BLaER1 (cell line): Measurements from ENCODE around the gene TMEM108.

Experiments used
- H3K27ac ChIP-seq: shearing (Covaris generic); formaldehyde crosslinking; 2 replicates; pipeline ENCODE4 v1.8.1; 2022
- H3K27me3 ChIP-seq: shearing (Covaris generic); formaldehyde crosslinking; 2 replicates; pipeline ENCODE4 v1.8.1; 2022
- H3K36me3 ChIP-seq: shearing (Covaris generic); formaldehyde crosslinking; 2 replicates; pipeline ENCODE4 v1.8.1; 2022
- H3K4me1 ChIP-seq: shearing (Covaris generic); formaldehyde crosslinking; 2 replicates; pipeline ENCODE4 v1.8.1; 2022
- H3K4me2 ChIP-seq: shearing (Covaris generic); formaldehyde crosslinking; 2 replicates; pipeline ENCODE4 v1.8.1; 2022
- H3K4me3 ChIP-seq: shearing (Covaris generic); formaldehyde crosslinking; 2 replicates; pipeline ENCODE4 v1.8.1; 2022
- H3K9ac ChIP-seq: shearing (Covaris generic); formaldehyde crosslinking; 2 replicates; pipeline ENCODE4 v1.8.1; 2022
- H3K9me3 ChIP-seq: shearing (Covaris generic); formaldehyde crosslinking; 2 replicates; pipeline ENCODE4 v1.8.1; 2022
- H4K20me1 ChIP-seq: shearing (Covaris generic); formaldehyde crosslinking; 2 replicates; pipeline ENCODE4 v1.8.1; 2022
- Cebpa-rat ChIP-seq: shearing (Covaris generic); IDR thresholded peaks from 2 replicates; pipeline ENCODE4 v1.8.1; 2022

The TMEM108 gene

GRCh38 chr3:133383175-133383574, 345.0 kb downstream of the TMEM108 start:
- no peak for TF ChIP-seq Cebpa-rat
- Histone ChIP-seq H3K4me3 (no peak overlapping the region), H3K9ac (no peak overlapping the region), H3K27ac (no peak overlapping the region), H3K27me3 (no peaks in the 10 kb centered on the region), H3K4me2 (no peak overlapping the region), H4K20me1 (no peaks in the 10 kb centered on the region), H3K9me3 (no peaks in the 10 kb centered on the region), H3K36me3 (no peaks in the 10 kb centered on the region), H3K4me1 (peaks cover 8% of the 10 kb centered on the region; the same call in 1 of the 2 replicates)

- no peak overlapping the region for H3K4me3 ChIP-seq
- no peak for TF ChIP-seq Cebpa-rat
- no peaks in the 10 kb centered on the region for H3K27me3 ChIP-seq
- no peak overlapping the region for H3K27ac ChIP-seq
- no peaks in the 10 kb centered on the region for H4K20me1 ChIP-seq
- peaks cover 14% of the 10 kb centered on the region for H3K4me1 ChIP-seq
- H3K4me2 ChIP-seq, result no peak overlapping the region
- no peak overlapping the region for H3K9ac ChIP-seq
- no peaks in the 10 kb centered on the region for H3K9me3 ChIP-seq
- H3K36me3 ChIP-seq, result no peaks in the 10 kb centered on the region
Observed at GRCh38 chr3:133383741-133384140, 345.6 kb downstream of the TMEM108 start.

GRCh38 chr3:133384331-133385027, 346.3 kb downstream of the TMEM108 start:
- Histone ChIP-seq H4K20me1 (no peaks in the 10 kb centered on the region), H3K4me3 (no peak overlapping the region), H3K27ac (no peak overlapping the region), H3K9me3 (no peaks in the 10 kb centered on the region), H3K36me3 (no peaks in the 10 kb centered on the region), H3K9ac (no peak overlapping the region), H3K4me2 (no peak overlapping the region), H3K27me3 (no peaks in the 10 kb centered on the region), H3K4me1 (peaks cover 21% of the 10 kb centered on the region)
- no peak for TF ChIP-seq Cebpa-rat

- H3K27ac ChIP-seq, result no peak overlapping the region
- no peaks in the 10 kb centered on the region for H4K20me1 ChIP-seq
- H3K27me3 ChIP-seq, result no peaks in the 10 kb centered on the region
- H3K9ac ChIP-seq, result no peak overlapping the region
- no peaks in the 10 kb centered on the region for H3K36me3 ChIP-seq
- H3K9me3 ChIP-seq, result no peaks in the 10 kb centered on the region
- no peak overlapping the region for H3K4me2 ChIP-seq
- TF ChIP-seq Cebpa-rat, result no peak
- no peak overlapping the region for H3K4me3 ChIP-seq
- peaks cover 21% of the 10 kb centered on the region for H3K4me1 ChIP-seq
Observed at GRCh38 chr3:133386876-133387275, 348.7 kb downstream of the TMEM108 start.

GRCh38 chr3:133387341-133387740, 349.1 kb downstream of the TMEM108 start:
- no peaks in the 10 kb centered on the region for H3K27me3 ChIP-seq
- no peak overlapping the region for H3K27ac ChIP-seq
- no peak overlapping the region for H3K4me3 ChIP-seq
- no peak overlapping the region for H3K4me2 ChIP-seq
- H4K20me1 ChIP-seq, result no peaks in the 10 kb centered on the region
- H3K9me3 ChIP-seq, result no peaks in the 10 kb centered on the region
- H3K4me1 ChIP-seq, result peaks cover 21% of the 10 kb centered on the region
- H3K36me3 ChIP-seq, result no peaks in the 10 kb centered on the region
- H3K9ac ChIP-seq, result no peak overlapping the region
- TF ChIP-seq Cebpa-rat, result no peak

- no peaks in the 10 kb centered on the region for H4K20me1 ChIP-seq
- no peaks in the 10 kb centered on the region for H3K36me3 ChIP-seq
- H3K27ac ChIP-seq, result no peak overlapping the region
- peak overlapping the region; percentile 49 for H3K4me2 ChIP-seq
- no peak for TF ChIP-seq Cebpa-rat
- peaks cover 21% of the 10 kb centered on the region for H3K4me1 ChIP-seq
- no peaks in the 10 kb centered on the region for H3K27me3 ChIP-seq
- H3K4me3 ChIP-seq, result no peak overlapping the region
- H3K9ac ChIP-seq, result no peak overlapping the region
- peaks cover 5% of the 10 kb centered on the region for H3K9me3 ChIP-seq
Observed at GRCh38 chr3:133388696-133389395, 350.7 kb downstream of the TMEM108 start.

GRCh38 chr3:133390715-133391114, 352.5 kb downstream of the TMEM108 start:
- no peak for TF ChIP-seq Cebpa-rat
- Histone ChIP-seq H3K4me1 (peaks cover 23% of the 10 kb centered on the region), H3K36me3 (no peaks in the 10 kb centered on the region), H3K4me2 (no peak overlapping the region), H3K27me3 (no peaks in the 10 kb centered on the region), H3K4me3 (no peak overlapping the region), H4K20me1 (no peaks in the 10 kb centered on the region), H3K9ac (no peak overlapping the region), H3K9me3 (peaks cover 12% of the 10 kb centered on the region), H3K27ac (no peak overlapping the region)

- peaks cover 12% of the 10 kb centered on the region for H3K9me3 ChIP-seq
- H3K27me3 ChIP-seq, result no peaks in the 10 kb centered on the region
- H3K4me1 ChIP-seq, result peaks cover 16% of the 10 kb centered on the region
- no peak overlapping the region for H3K4me2 ChIP-seq
- no peak overlapping the region for H3K4me3 ChIP-seq
- H3K36me3 ChIP-seq, result no peaks in the 10 kb centered on the region
- H4K20me1 ChIP-seq, result no peaks in the 10 kb centered on the region
- no peak for TF ChIP-seq Cebpa-rat
- no peak overlapping the region for H3K9ac ChIP-seq
- no peak overlapping the region for H3K27ac ChIP-seq
Observed at GRCh38 chr3:133393204-133393603, 355.0 kb downstream of the TMEM108 start.

- H3K36me3 ChIP-seq, result no peaks in the 10 kb centered on the region
- peaks cover 12% of the 10 kb centered on the region for H3K9me3 ChIP-seq
- no peak overlapping the region for H3K4me2 ChIP-seq
- no peak overlapping the region for H3K4me3 ChIP-seq
- H3K27ac ChIP-seq, result no peak overlapping the region
- H3K9ac ChIP-seq, result no peak overlapping the region
- H4K20me1 ChIP-seq, result no peaks in the 10 kb centered on the region
- H3K27me3 ChIP-seq, result no peaks in the 10 kb centered on the region
- peaks cover 10% of the 10 kb centered on the region for H3K4me1 ChIP-seq
- no peak for TF ChIP-seq Cebpa-rat
Observed at GRCh38 chr3:133393691-133394474, 355.7 kb downstream of the TMEM108 start.
